H1 (cell line): ENCODE measurements around the gene SPATA7. TPM values are rescaled to one million over a fixed set of nuclear protein-coding genes. Genes with fewer than 3 reads are reported as not detected.
A peak's percentile ranks its signal among the peaks of the same experiment; 100 is the strongest.

Experiments
- ASH2L ChIP-seq: fragments of 200-600, 300-600 bp; sonication (generic); IDR thresholded peaks from one replicate; pipeline ENCODE4 v1.7.1; 2017; ENCODE audit warnings: low read length
- ATF2 ChIP-seq: IDR thresholded peaks from 2 replicates; pipeline ENCODE4 v1.6.1; 2012; ENCODE audit warnings: low read length, inconsistent platforms
- CHD7 ChIP-seq: fragments of 300-600 bp; sonication (generic); IDR thresholded peaks from 2 replicates; pipeline ENCODE4 v1.7.1; 2012; ENCODE audit warnings: low read length, moderate library complexity, mild to moderate bottlenecking, inconsistent platforms; ENCODE audit not compliant: insufficient replicate concordance
- KDM1A ChIP-seq: fragments of 200-600, 300-600 bp; sonication (generic); IDR thresholded peaks from 2 replicates; pipeline ENCODE4 v1.7.1; 2016; ENCODE audit warnings: mild to moderate bottlenecking, low read length, borderline replicate concordance
- POLR2A ChIP-seq, 2 experiments: IDR thresholded peaks; 1 replicate in 1 of 2; 2 replicates in 1 of 2; pipeline ENCODE4 v1.6.1; 2011; ENCODE audit warnings: low read depth in 2 of 2, low read length in 2 of 2, mild to moderate bottlenecking in 2 of 2; ENCODE audit errors: control extremely low read depth in 1 of 2
- RAD21 ChIP-seq, 2 experiments: IDR thresholded peaks in 1 of 2; conservative IDR thresholded peaks in 1 of 2; 2 replicates each; pipeline ENCODE4 v1.6.1; 2011; ENCODE audit warnings: low read depth in 2 of 2, low read length in 2 of 2, improper control_type of control experiment in 1 of 2, inconsistent platforms in 1 of 2, mild to moderate bottlenecking in 1 of 2, moderate library complexity in 1 of 2
- SIX5 ChIP-seq: IDR thresholded peaks from 2 replicates; pipeline ENCODE4 v1.6.1; 2011; ENCODE audit warnings: mild to moderate bottlenecking, low read depth, low read length
- SRF ChIP-seq: IDR thresholded peaks from 2 replicates; pipeline ENCODE4 v1.6.1; 2011; ENCODE audit warnings: mild to moderate bottlenecking, low read depth, low read length, moderate library complexity
- polyA plus RNA-seq, 7 experiments: library from polyadenylated mRNA; depleted of rRNA in 3 of 7; stranded (reverse) in 5 of 7; unstranded in 2 of 7; fragments of >200 nt in 5 of 7; fragments of 200-250 nt in 2 of 7; gene quantifications; 1 replicate in 5 of 7; 2 replicates in 1 of 7; 4 replicates in 1 of 7; pipeline versions ENCODE4 v1.2.1 to v1.2.3, GENCODE V29; 2011 to 2013; ENCODE audit warnings: missing spikeins in 2 of 7, mixed read lengths in 2 of 7
- total RNA-seq: library from RNA; stranded (reverse); fragmentation: NEBNext Ultra II Directional; extraction: Animal tissue kit (Norgen Biotek cat#: 25700); gene quantifications from 2 replicates; pipeline ENCODE4 v1.2.1, GENCODE V29; 2021

Gene SPATA7
- total and polyA plus RNA-seq, 2 of the 8 experiments (the other 6 are each of a cell fraction or from before 2014, with no cell fraction given): 3.8 to 6.7 TPM

- 0 out of 2 replicates have a peak, but pooled peaks have one; percentile 60 for TF ChIP-seq ATF2
- no peak; a peak in 1 of 4 replicates for TF ChIP-seq RAD21 (IDR thresholded peaks at IDR 0.05 in 1 of 2, conservative IDR thresholded peaks at IDR 0.05 in 1 of 2; ENCODE audit: low read depth in 2 of 2, low read length in 2 of 2)
- no peak for TF ChIP-seq KDM1A
- peak; percentile 88 for TF ChIP-seq ASH2L
- no peak for TF ChIP-seq SIX5
- peak; percentile 51 to 73 for TF ChIP-seq POLR2A (IDR thresholded peaks at IDR 0.05; ENCODE audit: control extremely low read depth in 1 of 2, low read depth in 2 of 2, low read length in 2 of 2)
- peak; percentile 62 for TF ChIP-seq SRF
- no peak for TF ChIP-seq CHD7
These were observed at the start of gene SPATA7 (continued) for GRCh38 chr14:88385212-88386101.
